CD14-positive monocyte (primary cell): ENCODE measurements around the gene GCSAM. TPM values are rescaled to one million over a fixed set of nuclear protein-coding genes. Genes with fewer than 3 reads are reported as not detected.
A peak's percentile ranks its signal among the peaks of the same experiment; 100 is the strongest.

Experiments used
- DNase-seq, 3 donors: peaks; one replicate each; pipeline ENCODE4 v3.0.0-alpha.2; 2011 to 2022
- H2AFZ ChIP-seq: 2 replicates; pipeline ENCODE4 v1.6.0; 2012; ENCODE audit warnings: mild to moderate bottlenecking, low read depth, low read length, inconsistent platforms; ENCODE audit not compliant: insufficient read depth, poor library complexity, severe bottlenecking
- H3K27ac ChIP-seq, 2 donors: 1 replicate in 1 of 2; 2 replicates in 1 of 2; pipeline ENCODE4 v1.5.1; 2012 to 2013; ENCODE audit warnings: low read length in 2 of 2, control low read depth in 1 of 2, inconsistent platforms in 1 of 2, low read depth in 1 of 2, mild to moderate bottlenecking in 1 of 2
- H3K27me3 ChIP-seq, 2 donors: one replicate each; pipeline versions ENCODE4 v1.6.0 to v1.6.1; 2011 to 2013; ENCODE audit warnings: low read length in 2 of 2; ENCODE audit not compliant: control insufficient read depth in 2 of 2, insufficient read depth in 2 of 2
- H3K36me3 ChIP-seq, 2 donors: replicated peaks in 1 of 2; 1 replicate in 1 of 2; 2 replicates in 1 of 2; pipeline versions ENCODE4 v1.5.1 to v1.6.1; 2012 to 2013; ENCODE audit warnings: low read length in 2 of 2, control low read depth in 1 of 2, inconsistent platforms in 1 of 2, mild to moderate bottlenecking in 1 of 2; ENCODE audit not compliant: insufficient read depth in 2 of 2, control insufficient read depth in 1 of 2
- H3K4me1 ChIP-seq, 2 donors: 1 replicate in 1 of 2; 2 replicates in 1 of 2; pipeline versions ENCODE4 v1.5.1 to v1.6.1; 2012 to 2013; ENCODE audit warnings: low read length in 2 of 2, control low read depth in 1 of 2, inconsistent platforms in 1 of 2, mild to moderate bottlenecking in 1 of 2, moderate library complexity in 1 of 2; ENCODE audit not compliant: insufficient read depth in 2 of 2, control insufficient read depth in 1 of 2
- H3K4me2 ChIP-seq: replicated peaks from 2 replicates; pipeline ENCODE3; 2012; ENCODE audit warnings: low read length, moderate library complexity, mild to moderate bottlenecking; ENCODE audit not compliant: poor library complexity, severe bottlenecking; ENCODE audit errors: extremely low read depth
- H3K4me3 ChIP-seq, 3 experiments: fragments of 200-600 bp in 1 of 3; sonication (generic) in 1 of 3; replicated peaks in 1 of 3; 1 replicate in 2 of 3; 2 replicates in 1 of 3; pipeline ENCODE4 v1.5.1; 2011 to 2013; ENCODE audit warnings: low read length in 3 of 3, mild to moderate bottlenecking in 3 of 3, control low read depth in 2 of 3, low read depth in 2 of 3, inconsistent platforms in 1 of 3, moderate library complexity in 1 of 3
- H3K79me2 ChIP-seq: 2 replicates; pipeline ENCODE4 v1.6.0; 2012; ENCODE audit warnings: mild to moderate bottlenecking, control low read depth, inconsistent platforms, low read length, moderate library complexity; ENCODE audit not compliant: insufficient read depth
- H3K9ac ChIP-seq: 2 replicates; pipeline ENCODE4 v1.6.0; 2017; ENCODE audit warnings: low read length, mild to moderate bottlenecking; ENCODE audit not compliant: insufficient read depth, poor library complexity, severe bottlenecking
- H3K9me3 ChIP-seq, 2 donors: replicated peaks in 1 of 2; 1 replicate in 1 of 2; 2 replicates in 1 of 2; pipeline versions ENCODE4 v1.5.1 to v1.6.1; 2012 to 2013; ENCODE audit warnings: low read length in 2 of 2, control low read depth in 1 of 2; ENCODE audit not compliant: control insufficient read depth in 1 of 2, insufficient read depth in 1 of 2
- H4K20me1 ChIP-seq: 2 replicates; pipeline ENCODE4 v1.6.0; 2012; ENCODE audit warnings: mild to moderate bottlenecking, low read length, control low read depth, moderate library complexity; ENCODE audit not compliant: insufficient read depth
- H3K27ac Mint-ChIP-seq, 7 donors: one replicate each; pipeline ENCODE4 v1.8.0; 2020; ENCODE audit warnings: mild to moderate bottlenecking in 7 of 7, mixed read lengths in 7 of 7, moderate library complexity in 6 of 7, inconsistent platforms in 2 of 7
- H3K27me3 Mint-ChIP-seq, 3 donors: one replicate each; pipeline ENCODE4 v1.8.0; 2021 to 2022; ENCODE audit warnings: low read depth in 3 of 3, mild to moderate bottlenecking in 3 of 3, mixed read lengths in 3 of 3, moderate library complexity in 3 of 3, inconsistent platforms in 1 of 3
- H3K36me3 Mint-ChIP-seq, 2 donors: one replicate each; pipeline ENCODE4 v1.8.0; 2020; ENCODE audit warnings: mixed read lengths in 2 of 2, inconsistent platforms in 1 of 2, mild to moderate bottlenecking in 1 of 2
- H3K4me1 Mint-ChIP-seq: one replicate; pipeline ENCODE4 v1.8.0; 2020; ENCODE audit warnings: mild to moderate bottlenecking, mixed read lengths
- H3K4me3 Mint-ChIP-seq, 2 donors: one replicate each; pipeline ENCODE4 v1.8.0; 2020; ENCODE audit warnings: mild to moderate bottlenecking in 2 of 2, mixed read lengths in 2 of 2, moderate library complexity in 1 of 2
- H3K9me3 Mint-ChIP-seq, 7 donors: one replicate each; pipeline ENCODE4 v1.8.0; 2020 to 2022; ENCODE audit warnings: mixed read lengths in 7 of 7, mild to moderate bottlenecking in 6 of 7, moderate library complexity in 6 of 7, inconsistent platforms in 2 of 7
- WGBS: methylation state at CpG from one replicate; pipeline ENCODE4 v1.1.5; 2013; ENCODE audit warnings: missing lambda C conversion rate; ENCODE audit not compliant: insufficient coverage; 5-methylcytosine and 5-hydroxymethylcytosine counted together
- intact Hi-C, 2 donors: fragments of 100-400 bp; cut with micrococcal nuclease; formaldehyde crosslinking; loops; one replicate each; pipeline versions ENCODE4 v1.15.0 to v1.15.1; 2023
- polyA plus RNA-seq, 3 donors: library from polyadenylated mRNA; depleted of rRNA in 1 of 3; unstranded in 2 of 3; stranded (reverse) in 1 of 3; fragments of 300-500 nt in 2 of 3; fragments of >200 nt in 1 of 3; fragmentation: Illumina TruSeq in 2 of 3; gene quantifications; 1 replicate in 2 of 3; 2 replicates in 1 of 3; pipeline ENCODE4 v1.2.3, GENCODE V29; 2012 to 2021
- TF ChIP-seq, protein P1 (sequence below): fragments of 200-600 bp; IDR thresholded peaks from one replicate; pipeline ENCODE4 v1.8.0; 2022; ENCODE audit warnings: antibody characterized with exemption, mild to moderate bottlenecking

GCSAM gene
- polyA plus RNA-seq, 3 donors: 0.10 to 0.16 TPM; not detected in 1

DNA sequence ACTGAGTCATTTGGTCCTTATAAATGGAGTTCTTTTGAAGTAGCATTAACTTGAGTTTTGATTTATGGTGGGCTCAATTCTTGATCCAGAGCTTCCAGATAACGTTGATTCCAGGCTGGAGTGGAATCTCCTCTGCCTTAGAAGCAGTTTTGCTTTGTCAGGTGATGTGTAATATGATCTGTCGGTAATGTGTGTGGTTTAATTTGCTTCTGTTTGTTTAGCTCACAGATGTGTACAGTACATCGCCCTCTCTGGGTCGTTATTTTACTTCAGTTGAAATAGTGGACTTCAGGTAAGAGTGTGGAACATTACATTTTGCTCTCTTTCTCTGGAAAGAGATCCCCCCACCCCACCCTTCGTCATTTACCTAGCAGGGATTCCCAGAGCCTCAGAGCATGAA, 23.7 kb downstream of the GCSAM start:
- Histone ChIP-seq H3K36me3 (no peaks in the 10 kb centered on the region), H3K79me2 (no peaks in the 10 kb centered on the region), H3K9me3 (no peaks in the 10 kb centered on the region), H3K4me1 (no peaks in the 10 kb centered on the region), H4K20me1 (no peaks in the 10 kb centered on the region), H3K27me3 (peaks cover 4 to 9% of the 10 kb centered on the region in 2 donors), H2AFZ (no peak overlapping the region), H3K9ac (no peak overlapping the region), H3K4me3 (no peak overlapping the region), H3K27ac (no peak overlapping the region), H3K4me2 (no peak overlapping the region)
- Mint-ChIP-seq H3K27me3 (peaks cover 11 to 27% (median 24%) of the 10 kb centered on the region in 3 donors), H3K36me3 (no peaks in the 10 kb centered on the region), H3K27ac (peak overlapping the region in 1 of 7 donors; percentile 65), H3K4me3 (peak overlapping the region in 1 of 2 donors; percentile 21), H3K4me1 (no peaks in the 10 kb centered on the region), H3K9me3 (no peaks in the 10 kb centered on the region)
- TF ChIP-seq, protein P1, sequence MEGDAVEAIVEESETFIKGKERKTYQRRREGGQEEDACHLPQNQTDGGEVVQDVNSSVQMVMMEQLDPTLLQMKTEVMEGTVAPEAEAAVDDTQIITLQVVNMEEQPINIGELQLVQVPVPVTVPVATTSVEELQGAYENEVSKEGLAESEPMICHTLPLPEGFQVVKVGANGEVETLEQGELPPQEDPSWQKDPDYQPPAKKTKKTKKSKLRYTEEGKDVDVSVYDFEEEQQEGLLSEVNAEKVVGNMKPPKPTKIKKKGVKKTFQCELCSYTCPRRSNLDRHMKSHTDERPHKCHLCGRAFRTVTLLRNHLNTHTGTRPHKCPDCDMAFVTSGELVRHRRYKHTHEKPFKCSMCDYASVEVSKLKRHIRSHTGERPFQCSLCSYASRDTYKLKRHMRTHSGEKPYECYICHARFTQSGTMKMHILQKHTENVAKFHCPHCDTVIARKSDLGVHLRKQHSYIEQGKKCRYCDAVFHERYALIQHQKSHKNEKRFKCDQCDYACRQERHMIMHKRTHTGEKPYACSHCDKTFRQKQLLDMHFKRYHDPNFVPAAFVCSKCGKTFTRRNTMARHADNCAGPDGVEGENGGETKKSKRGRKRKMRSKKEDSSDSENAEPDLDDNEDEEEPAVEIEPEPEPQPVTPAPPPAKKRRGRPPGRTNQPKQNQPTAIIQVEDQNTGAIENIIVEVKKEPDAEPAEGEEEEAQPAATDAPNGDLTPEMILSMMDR: no peak
- WGBS: 86% methylated on average over 1 of the region's 5 CpGs
- no peak for DNase-seq
- intact Hi-C loops: no loop called here

DNA sequence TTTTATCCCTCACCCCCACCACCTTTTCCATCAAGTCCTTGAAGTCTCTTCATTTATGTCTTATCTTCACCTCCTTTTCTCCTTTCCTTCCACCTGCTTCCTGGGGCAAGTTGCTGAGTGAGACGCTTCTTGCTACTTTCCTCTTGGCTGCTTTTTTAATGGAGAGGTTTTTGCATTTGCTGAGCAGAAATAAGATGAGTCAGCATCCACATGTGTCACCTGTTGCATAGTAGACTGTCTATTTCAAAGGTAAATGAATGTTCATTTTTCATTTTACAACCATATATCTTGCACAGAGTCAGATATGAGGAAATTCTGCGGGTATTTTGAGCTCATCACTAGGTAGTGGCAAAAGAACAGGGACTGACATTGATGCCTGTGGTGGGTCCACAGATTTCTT, 28.3 kb downstream of the GCSAM start:
- H4K20me1 ChIP-seq: no peaks in the 10 kb centered on the region
- H3K79me2 ChIP-seq: no peaks in the 10 kb centered on the region
- peaks cover 24 to 25% of the 10 kb centered on the region in 2 donors for H3K27me3 ChIP-seq
- H3K4me3 ChIP-seq: no peak overlapping the region
- Mint-ChIP-seq H3K27me3 (peaks cover 27 to 44% (median 37%) of the 10 kb centered on the region in 3 donors), H3K27ac (no peak overlapping the region), H3K36me3 (no peaks in the 10 kb centered on the region), H3K4me3 (peak overlapping the region in 1 of 2 donors; percentile 6), H3K4me1 (no peaks in the 10 kb centered on the region), H3K9me3 (no peaks in the 10 kb centered on the region)
- DNase-seq: no peak
- no peak overlapping the region for H2AFZ ChIP-seq
- intact Hi-C loops: no loop called here
- H3K9me3 ChIP-seq: no peaks in the 10 kb centered on the region
- no peaks in the 10 kb centered on the region for H3K36me3 ChIP-seq
- TF ChIP-seq, protein P1: no peak
- H3K4me2 ChIP-seq: no peak overlapping the region
- WGBS: 100% methylated on average over 1 of the region's 2 CpGs
- no peak overlapping the region for H3K27ac ChIP-seq
- H3K9ac ChIP-seq: no peak overlapping the region
- no peaks in the 10 kb centered on the region for H3K4me1 ChIP-seq
